Colonic mucosa (tissue), 4 donors: ENCODE results near the gene OGDHL. TPM values are rescaled to one million over a fixed set of nuclear protein-coding genes. Genes with fewer than 3 reads are reported as not detected.

ENCODE experiments used
- DNase-seq: peaks from one replicate; pipeline ENCODE4 v3.0.0-alpha.2; 2020
- H3K27ac ChIP-seq: fragments of 200-600 bp; one replicate; pipeline ENCODE4 v1.8.0; 2021
- H3K27me3 ChIP-seq: fragments of 200-600 bp; one replicate; pipeline ENCODE4 v1.8.0; 2021
- H3K36me3 ChIP-seq: fragments of 200-600 bp; one replicate; pipeline ENCODE4 v1.8.0; 2021
- H3K4me1 ChIP-seq: fragments of 200-600 bp; one replicate; pipeline ENCODE4 v1.8.0; 2021; ENCODE audit warnings: mild to moderate bottlenecking
- H3K4me3 ChIP-seq: fragments of 200-600 bp; one replicate; pipeline ENCODE4 v1.8.0; 2021
- H3K9ac ChIP-seq, 2 donors: one replicate each; pipeline ENCODE4 v1.7.0; 2013; ENCODE audit warnings: control low read depth in 2 of 2, low read depth in 2 of 2, low read length in 2 of 2
- H3K9me3 ChIP-seq: fragments of 200-600 bp; one replicate; pipeline ENCODE4 v1.8.0; 2021
- intact Hi-C: fragments of 100-400 bp; cut with DNase I; formaldehyde crosslinking; loops from one replicate; pipeline ENCODE4 v1.14.1; 2022
- total RNA-seq, 2 donors: library from RNA; stranded (reverse); fragmentation: NEBNext Ultra II Directional in 1 of 2; extraction: Animal tissue kit (Norgen Biotek cat#: 25700) in 1 of 2; gene quantifications; one replicate each; pipeline ENCODE4 v1.2.1, GENCODE V29; 2021
- TF ChIP-seq, protein P1 (sequence below): fragments of 200-600 bp; IDR thresholded peaks from one replicate; pipeline ENCODE4 v1.8.0; 2022; ENCODE audit warnings: antibody characterized with exemption, mild to moderate bottlenecking
- donor health status: healthy.
- donor health status: DM: no; HTN: no; CAD: no.
- donor health status: DM: no; HTN: no; CAD: no.

The OGDHL gene
- total RNA-seq, 2 donors from 2014 or later = 0.79 to 3.2 TPM

DNA sequence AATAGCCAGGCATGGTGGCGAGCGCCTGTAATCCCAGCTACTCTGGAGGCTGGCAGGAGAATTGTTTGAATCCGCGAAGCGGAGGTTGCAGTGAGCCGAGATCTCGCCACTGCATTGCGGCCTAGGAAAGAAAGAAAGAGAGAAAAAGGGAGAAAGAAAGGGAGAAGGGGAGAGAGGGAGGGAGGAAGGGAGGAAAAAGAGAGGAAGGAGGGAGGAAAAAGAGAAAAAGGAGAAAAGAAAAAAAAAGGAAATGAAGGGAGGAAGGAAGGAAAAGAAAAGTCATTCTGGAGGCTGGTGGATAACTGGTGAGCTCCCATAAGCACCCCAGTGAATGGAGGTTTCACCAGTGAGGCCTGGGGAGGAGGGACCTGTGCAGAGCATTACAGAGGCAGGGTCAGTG is 7.6 kb upstream of the OGDHL start:
- intact Hi-C loops = no loop called here
- DNase-seq = no peak
- no peaks in the 10 kb centered on the region for H3K36me3 ChIP-seq
- no peaks in the 10 kb centered on the region for H3K4me1 ChIP-seq
- TF ChIP-seq, protein P1, sequence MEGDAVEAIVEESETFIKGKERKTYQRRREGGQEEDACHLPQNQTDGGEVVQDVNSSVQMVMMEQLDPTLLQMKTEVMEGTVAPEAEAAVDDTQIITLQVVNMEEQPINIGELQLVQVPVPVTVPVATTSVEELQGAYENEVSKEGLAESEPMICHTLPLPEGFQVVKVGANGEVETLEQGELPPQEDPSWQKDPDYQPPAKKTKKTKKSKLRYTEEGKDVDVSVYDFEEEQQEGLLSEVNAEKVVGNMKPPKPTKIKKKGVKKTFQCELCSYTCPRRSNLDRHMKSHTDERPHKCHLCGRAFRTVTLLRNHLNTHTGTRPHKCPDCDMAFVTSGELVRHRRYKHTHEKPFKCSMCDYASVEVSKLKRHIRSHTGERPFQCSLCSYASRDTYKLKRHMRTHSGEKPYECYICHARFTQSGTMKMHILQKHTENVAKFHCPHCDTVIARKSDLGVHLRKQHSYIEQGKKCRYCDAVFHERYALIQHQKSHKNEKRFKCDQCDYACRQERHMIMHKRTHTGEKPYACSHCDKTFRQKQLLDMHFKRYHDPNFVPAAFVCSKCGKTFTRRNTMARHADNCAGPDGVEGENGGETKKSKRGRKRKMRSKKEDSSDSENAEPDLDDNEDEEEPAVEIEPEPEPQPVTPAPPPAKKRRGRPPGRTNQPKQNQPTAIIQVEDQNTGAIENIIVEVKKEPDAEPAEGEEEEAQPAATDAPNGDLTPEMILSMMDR = no peak
- no peak overlapping the region for H3K27ac ChIP-seq
- no peaks in the 10 kb centered on the region for H3K9me3 ChIP-seq
- no peak overlapping the region for H3K4me3 ChIP-seq
- peaks cover 19% of the 10 kb centered on the region for H3K27me3 ChIP-seq
- H3K9ac ChIP-seq = no peak overlapping the region

DNA sequence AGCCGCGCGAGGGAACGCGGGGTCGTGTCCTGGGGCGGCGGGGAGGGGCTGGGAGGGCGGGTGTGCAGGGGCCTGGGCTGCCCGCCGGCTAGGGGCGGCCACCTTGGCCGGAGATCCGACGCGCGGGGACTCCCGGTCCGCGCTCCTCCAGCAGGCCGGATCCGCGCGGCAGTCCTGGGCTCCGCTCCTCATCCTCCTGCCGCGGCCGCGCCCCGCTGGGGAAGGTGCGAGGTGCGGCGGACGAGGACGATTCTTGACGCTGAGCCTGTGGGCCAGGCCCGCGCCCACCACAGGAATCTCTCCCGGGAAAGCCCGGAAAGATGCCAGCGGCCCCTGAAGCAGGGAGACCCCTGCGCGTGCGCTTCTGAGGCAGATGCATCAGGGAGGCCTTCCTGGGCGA is 6.6 kb upstream of the OGDHL start:
- no peaks in the 10 kb centered on the region for H3K4me1 ChIP-seq
- H3K4me3 ChIP-seq = no peak overlapping the region
- no peaks in the 10 kb centered on the region for H3K36me3 ChIP-seq
- DNase-seq = no peak
- TF ChIP-seq, protein P1 = no peak
- no peak overlapping the region for H3K9ac ChIP-seq
- peaks cover 19% of the 10 kb centered on the region for H3K27me3 ChIP-seq
- H3K9me3 ChIP-seq = no peaks in the 10 kb centered on the region
- intact Hi-C loops = no loop called here
- no peak overlapping the region for H3K27ac ChIP-seq

DNA sequence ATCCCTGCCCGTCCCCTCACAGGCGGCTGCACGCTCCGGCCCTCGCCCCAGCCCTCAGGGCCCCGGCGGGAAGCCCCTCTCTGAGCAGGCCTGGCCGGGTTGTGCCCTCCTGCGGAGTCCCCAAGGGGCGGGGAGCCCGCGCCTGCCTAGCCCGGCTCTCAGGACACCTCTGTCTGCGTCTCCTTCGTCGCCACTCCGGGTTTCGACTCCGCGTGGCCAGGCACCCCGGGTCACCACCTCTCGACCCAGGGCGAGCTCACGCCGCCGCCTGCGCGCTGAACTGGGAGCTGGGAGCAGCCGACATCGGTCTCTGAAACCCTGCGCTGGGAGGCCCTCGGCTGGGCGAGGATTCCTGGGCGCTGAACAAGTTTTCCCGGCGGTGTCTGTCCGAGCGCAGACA is 6.2 kb upstream of the OGDHL start:
- no peaks in the 10 kb centered on the region for H3K9me3 ChIP-seq

DNA sequence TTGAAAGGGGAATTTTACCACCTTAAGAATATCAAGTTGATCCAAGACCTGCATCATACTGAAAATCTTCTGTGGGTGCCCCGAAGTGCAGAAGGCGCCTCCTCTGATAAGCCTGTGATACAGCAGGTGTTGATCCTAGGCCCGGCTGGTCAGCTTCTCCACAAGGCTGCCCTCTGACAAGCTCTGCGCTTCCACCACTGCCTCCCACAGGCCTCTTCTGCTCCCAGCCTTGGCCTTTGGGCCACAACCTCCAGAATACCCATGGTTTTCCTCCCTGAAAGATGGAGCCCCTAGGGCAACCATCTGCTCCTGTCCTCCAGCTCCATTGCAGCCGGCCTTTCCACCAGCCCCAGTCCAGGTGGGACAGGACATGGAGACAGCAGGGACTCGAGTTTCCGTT is 5.6 kb upstream of the OGDHL start:
- intact Hi-C loops = no loop called here
- H3K27ac ChIP-seq = no peak overlapping the region
- no peaks in the 10 kb centered on the region for H3K9me3 ChIP-seq
- no peaks in the 10 kb centered on the region for H3K4me1 ChIP-seq
- H3K4me3 ChIP-seq = no peak overlapping the region
- no peak overlapping the region for H3K9ac ChIP-seq
- H3K27me3 ChIP-seq = peaks cover 19% of the 10 kb centered on the region
- no peak for DNase-seq
- H3K36me3 ChIP-seq = no peaks in the 10 kb centered on the region
- TF ChIP-seq, protein P1 = no peak

More for the DNA sequence above, 6.2 kb upstream of the OGDHL start:
- Histone ChIP-seq H3K9ac (no peak overlapping the region), H3K4me3 (no peak overlapping the region), H3K27me3 (peaks cover 19% of the 10 kb centered on the region), H3K36me3 (no peaks in the 10 kb centered on the region), H3K4me1 (no peaks in the 10 kb centered on the region), H3K27ac (no peak overlapping the region)
- DNase-seq = no peak
- TF ChIP-seq, protein P1 = no peak
- intact Hi-C loops = no loop called here

DNA sequence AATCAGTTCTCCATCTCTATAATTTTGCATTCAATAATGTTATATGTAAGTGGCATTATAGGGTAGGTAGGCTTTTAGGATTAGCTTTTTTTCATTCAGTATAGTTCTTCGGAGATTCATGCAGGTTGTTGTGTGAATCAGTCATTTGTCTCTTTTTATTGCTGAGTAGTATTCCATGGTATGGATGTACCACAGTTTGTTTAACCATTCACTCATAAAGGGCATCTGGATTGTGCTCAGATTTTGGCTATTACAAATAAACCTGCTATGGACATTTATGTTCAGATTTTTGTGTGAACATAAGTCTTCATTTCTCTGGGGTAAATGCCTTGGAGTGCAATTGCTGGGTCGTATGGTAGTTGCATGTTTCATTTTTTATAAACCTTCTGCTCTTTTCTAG is 4.4 kb upstream of the OGDHL start:
- intact Hi-C loops = no loop called here
- Histone ChIP-seq H3K4me1 (peaks cover 4% of the 10 kb centered on the region), H3K36me3 (no peaks in the 10 kb centered on the region), H3K9me3 (no peaks in the 10 kb centered on the region), H3K27ac (no peak overlapping the region), H3K27me3 (peaks cover 19% of the 10 kb centered on the region), H3K9ac (no peak overlapping the region), H3K4me3 (no peak overlapping the region)
- DNase-seq = no peak
- TF ChIP-seq, protein P1 = no peak

DNA sequence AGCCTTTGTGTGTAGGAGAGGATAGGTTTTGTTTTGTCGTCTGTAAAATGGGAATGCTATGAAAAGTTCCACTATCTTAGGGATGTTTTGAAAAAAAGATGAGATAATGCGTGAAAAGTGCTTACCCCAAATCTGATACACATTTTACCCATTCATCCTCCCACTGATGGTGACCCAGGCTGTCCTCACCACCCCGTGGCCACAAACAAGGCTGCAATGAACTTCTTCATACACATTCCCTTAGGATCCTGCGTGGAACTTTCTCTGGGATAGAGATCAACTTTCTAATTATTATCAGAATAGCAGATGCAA is 399 bp upstream of the OGDHL start:
- no peak overlapping the region for H3K27ac ChIP-seq
- peaks cover 4% of the 10 kb centered on the region for H3K4me1 ChIP-seq
- intact Hi-C loops = no loop called here
- H3K36me3 ChIP-seq = no peaks in the 10 kb centered on the region
- H3K27me3 ChIP-seq = peaks cover 3% of the 10 kb centered on the region
- peak overlapping the region; percentile 63 for H3K4me3 ChIP-seq
- no peak for DNase-seq
- H3K9me3 ChIP-seq = no peaks in the 10 kb centered on the region
- TF ChIP-seq, protein P1 = no peak
- no peak overlapping the region for H3K9ac ChIP-seq
